Endothelial cell of umbilical vein (primary cell): ENCODE data around the gene SRCIN1. TPM values are rescaled to one million over a fixed set of nuclear protein-coding genes. Genes with fewer than 3 reads are reported as not detected.

Experiments
- BruUV-seq: library from RNA; stranded (reverse); fragments of 400-500 nt; replicated peaks from 2 replicates; lab custom pipeline; 2021; lab: Mats Ljungman, UMichigan
- CTCF ChIA-PET: fragments of 300-600, 350-600 bp; sonication (Branson Sonifier 250); formaldehyde crosslinking; loops from one replicate; lab custom pipeline; 2021; ENCODE audit warnings: antibody characterized with exemption, inconsistent platforms; lab: Charles Lee
- POLR2A ChIA-PET: fragments of 300-600, 350-600 bp; sonication (Branson Sonifier 250); formaldehyde crosslinking; loops from one replicate; lab custom pipeline; 2021; ENCODE audit warnings: antibody characterized with exemption, inconsistent platforms; lab: Charles Lee
- DNase-seq: peaks from one replicate; pipeline ENCODE4 v3.0.0-alpha.2; 2011; ENCODE audit warnings: low read depth, low spot score
- FAIRE-seq: peaks from 2 replicates; lab custom pipeline; 2011; peaks lifted over from hg19 to GRCh38; lab: Jason Lieb, UNC
- H2AFZ ChIP-seq: 2 replicates; pipeline ENCODE4 v1.6.0; 2012; ENCODE audit warnings: low read depth, low read length, control low read depth, inconsistent platforms
- H3K27ac ChIP-seq: 2 replicates; pipeline ENCODE4 v1.5.1; 2011; ENCODE audit warnings: low read depth, mild to moderate bottlenecking, control low read depth, low read length, moderate library complexity; ENCODE audit not compliant: insufficient read depth
- H3K27me3 ChIP-seq, 2 experiments: 2 replicates each; pipeline versions ENCODE4 v1.6.0 to v1.6.1; 2011; ENCODE audit warnings: low read length in 2 of 2, mixed read lengths in 1 of 2; ENCODE audit not compliant: control insufficient read depth in 2 of 2, insufficient read depth in 2 of 2
- H3K36me3 ChIP-seq, 2 experiments: 2 replicates in 1 of 2; 3 replicates in 1 of 2; pipeline ENCODE4 v1.5.1; 2011; ENCODE audit warnings: low read length in 2 of 2, mild to moderate bottlenecking in 1 of 2, moderate library complexity in 1 of 2; ENCODE audit not compliant: control insufficient read depth in 2 of 2, insufficient read depth in 2 of 2; ENCODE audit errors: extremely low read depth in 1 of 2
- H3K4me1 ChIP-seq: 3 replicates; pipeline ENCODE4 v1.5.1; 2011; ENCODE audit warnings: mild to moderate bottlenecking, low read length; ENCODE audit not compliant: control insufficient read depth, insufficient read depth; ENCODE audit errors: extremely low read depth
- H3K4me2 ChIP-seq: 2 replicates; pipeline ENCODE4 v1.6.1; 2011; ENCODE audit warnings: low read length, control low read depth, mixed read lengths; ENCODE audit not compliant: insufficient read depth
- H3K4me3 ChIP-seq, 3 experiments: fragments of 200-600 bp in 1 of 3; sonication (generic), shearing (Covaris generic) in 1 of 3; replicated peaks in 1 of 3; 2 replicates each; pipeline ENCODE4 v1.5.1; 2011 to 2016; ENCODE audit warnings: control low read depth in 3 of 3, low read length in 3 of 3, mild to moderate bottlenecking in 2 of 3, inconsistent platforms in 1 of 3, low read depth in 1 of 3, moderate library complexity in 1 of 3; ENCODE audit not compliant: insufficient read depth in 1 of 3
- H3K79me2 ChIP-seq: 2 replicates; pipeline ENCODE4 v1.6.0; 2012; ENCODE audit warnings: low read length, inconsistent platforms; ENCODE audit not compliant: control insufficient read depth, insufficient read depth
- H3K9ac ChIP-seq: replicated peaks from 2 replicates; pipeline ENCODE3; 2011; ENCODE audit warnings: low read length, control low read depth; ENCODE audit not compliant: insufficient read depth; ENCODE audit errors: extremely low read depth
- H3K9me1 ChIP-seq: replicated peaks from 3 replicates; pipeline ENCODE4 v1.6.0; 2011; ENCODE audit warnings: mild to moderate bottlenecking, low read length; ENCODE audit not compliant: control insufficient read depth, insufficient read depth; ENCODE audit errors: extremely low read depth
- H3K9me3 ChIP-seq: replicated peaks from 2 replicates; pipeline ENCODE4 v1.5.1; 2012; ENCODE audit warnings: low read length, inconsistent platforms; ENCODE audit not compliant: control insufficient read depth, insufficient read depth
- H4K20me1 ChIP-seq: replicated peaks from 2 replicates; pipeline ENCODE3; 2011; ENCODE audit warnings: mild to moderate bottlenecking, low read length; ENCODE audit not compliant: control insufficient read depth, insufficient read depth; ENCODE audit errors: extremely low read depth
- CTCF ChIP-seq, 2 donors: IDR thresholded peaks; 1 replicate in 1 of 2; 2 replicates in 1 of 2; pipeline ENCODE4 v1.5.1; 2011; ENCODE audit warnings: low read length in 2 of 2, mild to moderate bottlenecking in 2 of 2, moderate library complexity in 2 of 2, control low read depth in 1 of 2, inconsistent platforms in 1 of 2, low read depth in 1 of 2; ENCODE audit not compliant: insufficient read depth in 1 of 2; ENCODE audit errors: extremely low read depth in 1 of 2
- EZH2 ChIP-seq: IDR thresholded peaks from 2 replicates; pipeline ENCODE4 v1.6.1; 2012; ENCODE audit warnings: borderline replicate concordance, low read depth, mild to moderate bottlenecking, moderate library complexity, low read length, inconsistent platforms; ENCODE audit not compliant: severe bottlenecking
- FOS ChIP-seq: IDR thresholded peaks from 2 replicates; pipeline ENCODE4 v1.6.1; 2011; ENCODE audit warnings: mild to moderate bottlenecking, low read length, moderate library complexity, borderline replicate concordance; ENCODE audit not compliant: insufficient read depth
- GATA2 ChIP-seq: IDR thresholded peaks from 2 replicates; pipeline ENCODE4 v1.7.0; 2011; ENCODE audit warnings: low read depth, mild to moderate bottlenecking, moderate library complexity, mixed read lengths, low read length; ENCODE audit not compliant: insufficient read length, insufficient read depth
- JUN ChIP-seq: IDR thresholded peaks from 2 replicates; pipeline ENCODE4 v1.6.1; 2011; ENCODE audit warnings: borderline replicate concordance, low read depth; ENCODE audit not compliant: insufficient read length, insufficient read depth
- MAX ChIP-seq: IDR thresholded peaks from 2 replicates; pipeline ENCODE4 v1.6.1; 2011; ENCODE audit not compliant: insufficient read depth, insufficient read length
- MYC ChIP-seq: IDR thresholded peaks from one replicate; pipeline ENCODE4 v1.6.1; 2011; ENCODE audit warnings: mild to moderate bottlenecking, low read depth, low read length
- POLR2A ChIP-seq: IDR thresholded peaks from 2 replicates; pipeline ENCODE4 v1.6.1; 2012; ENCODE audit warnings: low read depth, mild to moderate bottlenecking, control low read depth, low read length
- POLR2AphosphoS5 ChIP-seq: IDR thresholded peaks from 2 replicates; pipeline ENCODE4 v1.6.1; 2012; ENCODE audit warnings: low read depth, mild to moderate bottlenecking, control low read depth, low read length, moderate library complexity; ENCODE audit not compliant: insufficient read depth
- dilution Hi-C: fragments of 300-500 bp; cut with MboI; formaldehyde crosslinking; loops from one replicate; pipeline ENCODE4 v1.15.0; 2019; ENCODE audit warnings: low sequenced_read_pairs; ENCODE audit not compliant: extremely low pct_ligation_motif_present
- intact Hi-C: fragments of 100-400 bp; cut with micrococcal nuclease; formaldehyde crosslinking; loops from one replicate; pipeline ENCODE4 v1.10.0; 2022
- polyA plus RNA-seq, 4 experiments: library from polyadenylated mRNA; depleted of rRNA in 3 of 4; stranded (reverse) in 3 of 4; unstranded in 1 of 4; fragments of >200 nt; gene quantifications; 2 replicates each; pipeline versions ENCODE4 v1.2.1 to v1.2.3, GENCODE V29; 2011 to 2012; ENCODE audit warnings: missing spikeins in 1 of 4
- total RNA-seq: library from RNA; stranded (reverse); gene quantifications from 2 replicates; pipeline ENCODE4 v1.2.3, GENCODE V29; 2021

SRCIN1 gene
- total and polyA plus RNA-seq, 2 donors (not counting 3 experiments of a cell fraction or from before 2014, with no cell fraction given), result 0.15 to 0.35 TPM

- FAIRE-seq (no peak), DNase-seq (no peak)
- Histone ChIP-seq H3K4me3 (no peak overlapping the region), H3K4me2 (no peak overlapping the region), H3K9me3 (no peaks in the 10 kb centered on the region), H3K9ac (no peak overlapping the region), H3K27me3 (no peaks in the 10 kb centered on the region), H3K27ac (no peak overlapping the region), H3K36me3 (no peaks in the 10 kb centered on the region), H3K4me1 (no peaks in the 10 kb centered on the region), H3K79me2 (no peaks in the 10 kb centered on the region), H2AFZ (no peak overlapping the region), H4K20me1 (no peaks in the 10 kb centered on the region), H3K9me1 (no peaks in the 10 kb centered on the region)
- TF ChIP-seq EZH2 (no peak), MAX (no peak), POLR2AphosphoS5 (no peak), POLR2A (no peak), FOS (no peak), JUN (no peak), GATA2 (no peak), CTCF (IDR thresholded peaks at IDR 0.05; ENCODE audit: extremely low read depth in 1 of 2, insufficient read depth in 1 of 2, low read depth in 1 of 2, low read length in 2 of 2) (no peak), MYC (no peak)
- dilution Hi-C loops (no loop called here), intact Hi-C loops (no loop called here)
- POLR2A ChIA-PET, result no interaction called here
- CTCF ChIA-PET, result interaction anchor here (1.0 to 5.2 kb wide), 6 partner anchors 13 to 185 kb away, joined by 3 to 72 read pairs (median 8); no protein-coding TSS in a partner anchor
- BruUV-seq, result no TSS peak
Measured at GRCh38 chr17:38534498-38534885, 71.3 kb downstream of the SRCIN1 start.
